Natural killer cell (primary cell): ENCODE measurements around the gene SFMBT1. TPM values are rescaled to one million over a fixed set of nuclear protein-coding genes. Genes with fewer than 3 reads are reported as not detected.

Experiments
- ATAC-seq, 3 donors: fragments of 150-1000 bp in 2 of 3; fragments of 200-7000 bp in 1 of 3; cut with Tn5 transposase; 1 replicate in 1 of 3; 2 replicates in 2 of 3; pipeline ENCODE4 v1.10.0; 2021; ENCODE audit warnings: mild to moderate bottlenecking in 2 of 3, moderate library complexity in 2 of 3
- DNase-seq, 2 donors: peaks; one replicate each; pipeline versions ENCODE4 v3.0.0 to v3.0.0-alpha.2; 2013 to 2021; ENCODE audit warnings: mixed read lengths in 1 of 2
- H3K27ac ChIP-seq: one replicate; pipeline ENCODE4 v1.5.1; 2013; ENCODE audit warnings: mild to moderate bottlenecking, low read length
- H3K27me3 ChIP-seq: one replicate; pipeline ENCODE4 v1.6.1; 2013; ENCODE audit warnings: low read length; ENCODE audit not compliant: control insufficient read depth, insufficient read depth
- H3K36me3 ChIP-seq: one replicate; pipeline ENCODE4 v1.6.1; 2013; ENCODE audit warnings: low read length; ENCODE audit not compliant: control insufficient read depth, insufficient read depth
- H3K4me1 ChIP-seq: one replicate; pipeline ENCODE4 v1.6.1; 2013; ENCODE audit warnings: low read length; ENCODE audit not compliant: control insufficient read depth, insufficient read depth
- H3K4me3 ChIP-seq: one replicate; pipeline ENCODE4 v1.5.1; 2013; ENCODE audit warnings: low read length
- H3K9me3 ChIP-seq: one replicate; pipeline ENCODE4 v1.6.1; 2013; ENCODE audit warnings: low read length; ENCODE audit not compliant: control insufficient read depth, insufficient read depth
- H3K27ac Mint-ChIP-seq, 2 donors: one replicate each; pipeline ENCODE4 v1.8.0; 2022; ENCODE audit warnings: mild to moderate bottlenecking in 2 of 2, mixed read lengths in 2 of 2, moderate library complexity in 1 of 2
- H3K27me3 Mint-ChIP-seq, 2 donors: one replicate each; pipeline ENCODE4 v1.8.0; 2022; ENCODE audit warnings: low read depth in 2 of 2, mixed read lengths in 2 of 2
- H3K36me3 Mint-ChIP-seq: one replicate; pipeline ENCODE4 v1.8.0; 2022; ENCODE audit warnings: mixed read lengths
- H3K4me1 Mint-ChIP-seq, 2 donors: one replicate each; pipeline ENCODE4 v1.8.0; 2022; ENCODE audit warnings: mixed read lengths in 2 of 2
- H3K4me3 Mint-ChIP-seq: one replicate; pipeline ENCODE4 v1.8.0; 2022; ENCODE audit warnings: mild to moderate bottlenecking, moderate library complexity, mixed read lengths
- H3K9me3 Mint-ChIP-seq, 2 donors: one replicate each; pipeline ENCODE4 v1.8.0; 2022; ENCODE audit warnings: mixed read lengths in 2 of 2
- WGBS: methylation state at CpG from one replicate; pipeline ENCODE4 v1.1.7; 2013; ENCODE audit warnings: missing lambda C conversion rate; ENCODE audit not compliant: insufficient coverage; 5-methylcytosine and 5-hydroxymethylcytosine counted together
- intact Hi-C: fragments of 100-400 bp; cut with micrococcal nuclease; formaldehyde crosslinking; loops from one replicate; pipeline ENCODE4 v1.14.2; 2022
- total RNA-seq, 4 donors: library from RNA; stranded (reverse); fragments of 120-200 nt in 1 of 4; gene quantifications; one replicate each; pipeline versions ENCODE4 v1.2.3 to v1.2.4, GENCODE V29; 2013 to 2022
- TF ChIP-seq, protein P1 (sequence below): fragments of 200-600 bp; IDR thresholded peaks from one replicate; pipeline ENCODE4 v1.8.0; 2022; ENCODE audit warnings: antibody characterized with exemption

The SFMBT1 gene
- total RNA-seq, 3 donors from 2014 or later (not counting 1 experiment from before 2014, with no cell fraction given): 20.2 to 22.3 (median 22.2) TPM

DNA sequence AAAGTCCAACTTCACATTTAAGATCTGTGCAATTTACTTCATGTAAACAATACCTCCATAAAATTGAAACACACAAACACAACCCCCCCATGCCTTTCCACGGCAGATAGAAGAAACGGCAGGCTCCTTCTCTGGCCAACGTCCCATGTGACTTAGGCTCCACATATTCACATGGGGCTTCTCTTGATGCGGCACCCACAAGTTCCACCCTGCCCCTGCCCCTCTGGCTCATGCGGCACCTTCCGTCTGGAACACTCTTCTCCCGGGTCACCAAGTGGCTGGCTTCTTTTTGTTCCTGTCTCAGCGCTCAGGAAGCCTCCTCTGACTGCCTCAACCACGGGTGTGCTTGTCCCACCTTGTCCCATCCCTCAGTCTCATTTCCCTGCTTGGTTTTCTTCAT, 174.1 kb downstream of the SFMBT1 start:
- no peak overlapping the region for H3K4me3 Mint-ChIP-seq
- Histone ChIP-seq H3K27ac (no peak overlapping the region), H3K4me1 (peaks cover 15% of the 10 kb centered on the region), H3K9me3 (no peaks in the 10 kb centered on the region), H3K27me3 (no peaks in the 10 kb centered on the region), H3K36me3 (no peaks in the 10 kb centered on the region), H3K4me3 (no peak overlapping the region)
- intact Hi-C loops: no loop called here
- peaks cover 46 to 70% of the 10 kb centered on the region in 2 donors for H3K4me1 Mint-ChIP-seq
- H3K27ac Mint-ChIP-seq: peak overlapping the region; percentile 5 to 24
- no peaks in the 10 kb centered on the region for H3K36me3 Mint-ChIP-seq
- WGBS: 87% methylated on average over 9 of the region's 9 CpGs
- H3K27me3 Mint-ChIP-seq: no peaks in the 10 kb centered on the region
- no peaks in the 10 kb centered on the region for H3K9me3 Mint-ChIP-seq
- DNase-seq: no peak
- ATAC-seq: no peak
- TF ChIP-seq, protein P1, sequence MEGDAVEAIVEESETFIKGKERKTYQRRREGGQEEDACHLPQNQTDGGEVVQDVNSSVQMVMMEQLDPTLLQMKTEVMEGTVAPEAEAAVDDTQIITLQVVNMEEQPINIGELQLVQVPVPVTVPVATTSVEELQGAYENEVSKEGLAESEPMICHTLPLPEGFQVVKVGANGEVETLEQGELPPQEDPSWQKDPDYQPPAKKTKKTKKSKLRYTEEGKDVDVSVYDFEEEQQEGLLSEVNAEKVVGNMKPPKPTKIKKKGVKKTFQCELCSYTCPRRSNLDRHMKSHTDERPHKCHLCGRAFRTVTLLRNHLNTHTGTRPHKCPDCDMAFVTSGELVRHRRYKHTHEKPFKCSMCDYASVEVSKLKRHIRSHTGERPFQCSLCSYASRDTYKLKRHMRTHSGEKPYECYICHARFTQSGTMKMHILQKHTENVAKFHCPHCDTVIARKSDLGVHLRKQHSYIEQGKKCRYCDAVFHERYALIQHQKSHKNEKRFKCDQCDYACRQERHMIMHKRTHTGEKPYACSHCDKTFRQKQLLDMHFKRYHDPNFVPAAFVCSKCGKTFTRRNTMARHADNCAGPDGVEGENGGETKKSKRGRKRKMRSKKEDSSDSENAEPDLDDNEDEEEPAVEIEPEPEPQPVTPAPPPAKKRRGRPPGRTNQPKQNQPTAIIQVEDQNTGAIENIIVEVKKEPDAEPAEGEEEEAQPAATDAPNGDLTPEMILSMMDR: no peak

GRCh38 chr3:52870471-52870870, 175.4 kb downstream of the SFMBT1 start:
- peaks cover 11% of the 10 kb centered on the region for H3K4me1 ChIP-seq
- H3K4me3 ChIP-seq: no peak overlapping the region
- H3K27me3 ChIP-seq: no peaks in the 10 kb centered on the region
- H3K27me3 Mint-ChIP-seq: no peaks in the 10 kb centered on the region
- TF ChIP-seq, protein P1: no peak
- no peaks in the 10 kb centered on the region for H3K9me3 Mint-ChIP-seq
- ATAC-seq (no peak), DNase-seq (no peak)
- no peak overlapping the region for H3K27ac ChIP-seq
- H3K36me3 ChIP-seq: no peaks in the 10 kb centered on the region
- H3K4me1 Mint-ChIP-seq: peaks cover 49 to 69% of the 10 kb centered on the region in 2 donors
- H3K4me3 Mint-ChIP-seq: no peak overlapping the region
- no peaks in the 10 kb centered on the region for H3K36me3 Mint-ChIP-seq
- intact Hi-C loops: no loop called here
- H3K9me3 ChIP-seq: no peaks in the 10 kb centered on the region
- 93% methylated on average over 10 of the region's 10 CpGs for WGBS
- H3K27ac Mint-ChIP-seq: no peak overlapping the region

DNA sequence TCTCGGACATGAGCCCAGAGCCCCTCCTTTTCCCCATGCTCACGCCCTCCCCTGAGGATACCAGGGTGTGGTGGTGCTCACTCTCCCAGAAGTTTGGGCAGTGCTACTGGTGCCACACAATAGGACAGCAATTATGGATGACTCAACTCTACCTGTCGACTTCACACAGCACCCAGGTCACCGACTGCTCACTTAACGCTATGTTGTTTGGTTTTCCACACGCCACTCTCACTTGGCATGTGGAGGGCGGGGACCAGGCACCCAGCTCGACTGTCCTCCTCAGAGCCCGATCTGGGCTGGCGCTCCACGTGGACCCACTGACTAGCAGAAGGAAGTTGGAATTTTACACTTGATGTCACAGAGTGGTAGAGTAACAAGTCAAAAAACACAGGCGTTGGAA, 179.4 kb downstream of the SFMBT1 start:
- H3K36me3 Mint-ChIP-seq: no peaks in the 10 kb centered on the region
- Histone ChIP-seq H3K4me1 (no peaks in the 10 kb centered on the region), H3K4me3 (no peak overlapping the region), H3K27ac (no peak overlapping the region), H3K36me3 (no peaks in the 10 kb centered on the region), H3K27me3 (no peaks in the 10 kb centered on the region), H3K9me3 (peaks cover 8% of the 10 kb centered on the region)
- ATAC-seq: no peak
- peaks cover 27 to 46% of the 10 kb centered on the region in 2 donors for H3K4me1 Mint-ChIP-seq
- TF ChIP-seq, protein P1: no peak
- no peak overlapping the region for H3K4me3 Mint-ChIP-seq
- WGBS: 99% methylated on average over 12 of the region's 12 CpGs
- peaks cover 0 to 2% of the 10 kb centered on the region in 2 donors for H3K9me3 Mint-ChIP-seq
- DNase-seq: no peak
- no peaks in the 10 kb centered on the region for H3K27me3 Mint-ChIP-seq
- no peak overlapping the region for H3K27ac Mint-ChIP-seq
- intact Hi-C loops: no loop called here

GRCh38 chr3:52865994-52866393, 179.9 kb downstream of the SFMBT1 start:
- 98% methylated on average over 13 of the region's 13 CpGs for WGBS
- TF ChIP-seq, protein P1: no peak
- ATAC-seq (no peak), DNase-seq (no peak)
- H3K27ac ChIP-seq: no peak overlapping the region
- no peaks in the 10 kb centered on the region for H3K4me1 ChIP-seq
- H3K9me3 Mint-ChIP-seq: peaks cover 0 to 2% of the 10 kb centered on the region in 2 donors
- no peak overlapping the region for H3K27ac Mint-ChIP-seq
- H3K9me3 ChIP-seq: peaks cover 8% of the 10 kb centered on the region
- H3K4me1 Mint-ChIP-seq: peaks cover 24 to 41% of the 10 kb centered on the region in 2 donors
- H3K27me3 ChIP-seq: no peaks in the 10 kb centered on the region
- no peaks in the 10 kb centered on the region for H3K36me3 ChIP-seq
- no peaks in the 10 kb centered on the region for H3K36me3 Mint-ChIP-seq
- intact Hi-C loops: no loop called here
- H3K27me3 Mint-ChIP-seq: no peaks in the 10 kb centered on the region
- no peak overlapping the region for H3K4me3 Mint-ChIP-seq
- no peak overlapping the region for H3K4me3 ChIP-seq
